Mesendoderm (in vitro differentiated cells): ENCODE data around the gene DISP2.

Experiments
- DNase-seq: peaks from one replicate; pipeline ENCODE4 v3.0.0; 2013
- H2AK5ac ChIP-seq: 2 replicates; pipeline ENCODE4 v1.6.1; 2013; ENCODE audit warnings: low read length, inconsistent platforms
- H2BK120ac ChIP-seq: 2 replicates; pipeline ENCODE4 v1.6.1; 2013; ENCODE audit warnings: low read depth, mild to moderate bottlenecking, low read length, moderate library complexity, mixed read lengths
- H2BK15ac ChIP-seq: replicated peaks from 2 replicates; pipeline ENCODE4 v1.6.1; 2013; ENCODE audit warnings: low read depth, mild to moderate bottlenecking, moderate library complexity
- H2BK5ac ChIP-seq: 2 replicates; pipeline ENCODE4 v1.6.1; 2013; ENCODE audit warnings: low read length, inconsistent platforms
- H3K18ac ChIP-seq: 2 replicates; pipeline ENCODE4 v1.6.1; 2013; ENCODE audit warnings: mild to moderate bottlenecking, low read length, mixed read lengths
- H3K23ac ChIP-seq: one replicate; pipeline ENCODE4 v1.6.1; 2013; ENCODE audit warnings: low read length
- H3K27ac ChIP-seq: 2 replicates; pipeline ENCODE4 v1.5.1; 2013; ENCODE audit warnings: low read depth, mild to moderate bottlenecking, inconsistent platforms, low read length, moderate library complexity
- H3K27me3 ChIP-seq: 2 replicates; pipeline ENCODE4 v1.6.1; 2013; ENCODE audit warnings: low read length, control low read depth, mild to moderate bottlenecking, inconsistent platforms; ENCODE audit not compliant: insufficient read depth, poor library complexity
- H3K36me3 ChIP-seq: 2 replicates; pipeline ENCODE4 v1.6.1; 2013; ENCODE audit warnings: low read length, inconsistent platforms; ENCODE audit not compliant: control insufficient read depth, insufficient read depth
- H3K4ac ChIP-seq: one replicate; pipeline ENCODE4 v1.6.1; 2013; ENCODE audit warnings: low read depth, mild to moderate bottlenecking, low read length, moderate library complexity
- H3K4me1 ChIP-seq: 2 replicates; pipeline ENCODE4 v1.6.1; 2013; ENCODE audit warnings: low read depth, low read length, inconsistent platforms; ENCODE audit not compliant: control insufficient read depth
- H3K4me2 ChIP-seq: 2 replicates; pipeline ENCODE4 v1.6.1; 2013; ENCODE audit warnings: low read length
- H3K4me3 ChIP-seq: 2 replicates; pipeline ENCODE4 v1.5.1; 2013; ENCODE audit warnings: mild to moderate bottlenecking, low read length
- H3K56ac ChIP-seq: one replicate; pipeline ENCODE4 v1.6.1; 2013; ENCODE audit warnings: low read length
- H3K79me1 ChIP-seq: 2 replicates; pipeline ENCODE4 v1.6.1; 2013; ENCODE audit warnings: low read length, inconsistent platforms
- H3K79me2 ChIP-seq: 2 replicates; pipeline ENCODE4 v1.6.1; 2013; ENCODE audit warnings: mild to moderate bottlenecking, low read length; ENCODE audit not compliant: control insufficient read depth, insufficient read depth
- H3K9ac ChIP-seq: 2 replicates; pipeline ENCODE4 v1.6.1; 2013; ENCODE audit warnings: low read length, inconsistent platforms
- H4K5ac ChIP-seq: one replicate; pipeline ENCODE4 v1.6.1; 2013; ENCODE audit warnings: low read length
- H4K8ac ChIP-seq: one replicate; pipeline ENCODE4 v1.6.1; 2013; ENCODE audit warnings: low read depth, mild to moderate bottlenecking, control low read depth, low read length, moderate library complexity
- WGBS: extraction: QIAGEN DNeasy Blood & Tissue Kit; methylation state at CpG from one replicate; pipeline ENCODE4 v1.1.7; 2013; ENCODE audit warnings: low lambda C conversion rate, missing lambda C conversion rate; ENCODE audit not compliant: insufficient coverage; ENCODE audit errors: extremely low coverage; 5-methylcytosine and 5-hydroxymethylcytosine counted together

Gene DISP2

DNA sequence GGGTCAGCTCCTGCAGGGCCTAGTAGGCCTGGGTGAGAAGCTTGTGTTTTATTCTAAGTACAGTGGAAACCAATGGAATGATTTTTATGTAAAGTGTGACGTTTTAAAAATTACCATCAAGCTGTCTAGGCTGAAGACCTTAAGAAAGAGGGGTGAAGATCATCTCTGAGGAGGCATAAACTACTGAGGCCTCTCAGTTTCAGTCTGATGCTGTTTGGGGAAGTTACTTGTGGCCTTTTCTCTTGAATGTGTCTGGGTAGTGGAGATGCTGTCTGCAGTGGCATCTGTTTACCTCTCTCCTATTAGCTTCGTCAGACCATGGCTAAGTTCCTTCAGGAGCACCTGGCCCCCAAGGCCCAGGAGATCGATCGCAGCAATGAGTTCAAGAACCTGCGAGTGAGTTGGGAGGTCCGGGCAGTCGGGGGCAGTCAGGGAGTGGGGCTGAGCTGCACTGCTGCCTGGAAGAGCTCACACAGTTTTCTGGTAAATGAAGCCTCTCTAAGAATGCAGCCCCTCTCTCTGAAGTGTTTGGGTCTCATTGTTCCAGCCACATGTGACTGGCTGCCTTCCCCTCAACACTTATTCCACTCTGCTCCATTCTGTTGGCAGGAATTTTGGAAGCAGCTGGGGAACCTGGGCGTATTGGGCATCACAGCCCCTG is 49.4 kb downstream of the DISP2 start:
- H3K4me1 ChIP-seq: no peaks in the 10 kb centered on the region
- H3K79me1 ChIP-seq: peaks cover 15% of the 10 kb centered on the region
- H3K56ac ChIP-seq: peak overlapping the region; percentile 10
- DNase-seq: no peak
- H3K27me3 ChIP-seq: no peaks in the 10 kb centered on the region
- H3K18ac ChIP-seq: no peak overlapping the region
- no peak overlapping the region for H2AK5ac ChIP-seq
- H2BK120ac ChIP-seq: no peak overlapping the region
- no CpG with 5 or more reads among the region's 8 CpGs for WGBS
- no peak overlapping the region for H4K8ac ChIP-seq
- H3K9ac ChIP-seq: peak overlapping the region; percentile 2
- no peak overlapping the region for H4K5ac ChIP-seq
- H3K36me3 ChIP-seq: peaks cover 14% of the 10 kb centered on the region
- H3K4ac ChIP-seq: no peak overlapping the region
- no peak overlapping the region for H3K27ac ChIP-seq
- no peak overlapping the region for H2BK15ac ChIP-seq
- H3K79me2 ChIP-seq: peaks cover 14% of the 10 kb centered on the region
- H3K4me3 ChIP-seq: no peak overlapping the region
- H2BK5ac ChIP-seq: no peak overlapping the region
- H3K23ac ChIP-seq: no peak overlapping the region
- H3K4me2 ChIP-seq: peak overlapping the region; percentile 5

DNA sequence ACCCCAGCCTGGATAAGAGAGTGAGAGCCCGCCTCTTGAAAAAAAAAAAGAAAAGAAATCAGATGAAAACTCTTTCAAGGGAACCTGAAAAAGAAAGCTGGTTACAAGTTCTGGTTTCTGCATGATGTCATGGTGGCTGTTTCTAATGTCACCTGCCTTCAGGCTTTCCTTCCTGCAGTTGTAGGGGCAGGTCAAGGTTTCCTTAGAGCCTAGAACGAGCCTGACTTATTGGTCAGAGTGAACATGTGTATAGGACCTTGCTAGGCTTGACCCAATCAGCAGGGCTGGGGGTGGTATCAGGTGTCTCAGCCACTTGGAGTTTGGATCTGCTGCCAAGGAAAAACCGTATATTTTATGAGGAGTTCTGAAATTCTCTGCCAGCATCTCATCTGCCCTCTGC is 51.3 kb downstream of the DISP2 start:
- H2BK15ac ChIP-seq: no peak overlapping the region
- peaks cover 15% of the 10 kb centered on the region for H3K36me3 ChIP-seq

DNA sequence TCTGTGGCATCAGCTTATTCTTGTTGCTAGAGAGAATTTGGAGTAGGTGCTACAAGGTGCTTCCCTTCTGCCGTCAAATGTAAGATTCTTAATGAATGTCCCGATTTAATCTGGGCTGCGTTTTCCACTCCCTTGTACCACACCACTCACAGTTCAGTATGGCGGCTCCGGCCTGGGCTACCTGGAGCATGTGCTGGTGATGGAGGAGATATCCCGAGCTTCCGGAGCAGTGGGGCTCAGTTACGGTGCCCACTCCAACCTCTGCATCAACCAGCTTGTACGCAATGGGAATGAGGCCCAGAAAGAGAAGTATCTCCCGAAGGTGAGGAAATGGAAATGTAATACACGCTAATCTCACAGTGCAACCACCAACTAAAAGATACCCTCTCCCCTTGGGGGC is 52.5 kb downstream of the DISP2 start:
- H2BK120ac ChIP-seq: no peak overlapping the region
- H3K56ac ChIP-seq: no peak overlapping the region
- DNase-seq: no peak
- H3K79me2 ChIP-seq: peaks cover 14% of the 10 kb centered on the region
- H3K4me3 ChIP-seq: no peak overlapping the region
- H3K4me2 ChIP-seq: no peak overlapping the region
- H3K4ac ChIP-seq: no peak overlapping the region
- no peak overlapping the region for H4K8ac ChIP-seq
- H3K36me3 ChIP-seq: peaks cover 18% of the 10 kb centered on the region
- H3K27ac ChIP-seq: no peak overlapping the region
- H3K18ac ChIP-seq: no peak overlapping the region
- H4K5ac ChIP-seq: no peak overlapping the region
- H3K27me3 ChIP-seq: no peaks in the 10 kb centered on the region
- H2AK5ac ChIP-seq: no peak overlapping the region
- peaks cover 15% of the 10 kb centered on the region for H3K79me1 ChIP-seq
- no peaks in the 10 kb centered on the region for H3K4me1 ChIP-seq
- no peak overlapping the region for H3K9ac ChIP-seq
- no peak overlapping the region for H2BK5ac ChIP-seq
- H3K23ac ChIP-seq: no peak overlapping the region
- WGBS: no CpG with 5 or more reads among the region's 11 CpGs
- no peak overlapping the region for H2BK15ac ChIP-seq

More for the DNA sequence above, 51.3 kb downstream of the DISP2 start:
- Histone ChIP-seq H3K23ac (no peak overlapping the region), H3K27ac (no peak overlapping the region), H4K5ac (no peak overlapping the region), H4K8ac (no peak overlapping the region), H2BK120ac (no peak overlapping the region), H3K27me3 (no peaks in the 10 kb centered on the region), H3K4ac (no peak overlapping the region), H3K4me2 (no peak overlapping the region), H3K9ac (no peak overlapping the region), H2BK5ac (no peak overlapping the region), H3K56ac (no peak overlapping the region), H3K79me1 (peaks cover 15% of the 10 kb centered on the region), H3K79me2 (peaks cover 14% of the 10 kb centered on the region), H3K4me1 (no peaks in the 10 kb centered on the region), H3K4me3 (no peak overlapping the region), H2AK5ac (no peak overlapping the region), H3K18ac (no peak overlapping the region)
- WGBS: no CpG with 5 or more reads among the region's 3 CpGs
- DNase-seq: no peak

- H3K23ac ChIP-seq: no peak overlapping the region
- no peak overlapping the region for H3K18ac ChIP-seq
- H2BK15ac ChIP-seq: no peak overlapping the region
- no peak overlapping the region for H2BK5ac ChIP-seq
- H3K27ac ChIP-seq: no peak overlapping the region
- no peak overlapping the region for H3K4me3 ChIP-seq
- peaks cover 11% of the 10 kb centered on the region for H3K79me1 ChIP-seq
- H4K8ac ChIP-seq: no peak overlapping the region
- no peak overlapping the region for H2BK120ac ChIP-seq
- no peak overlapping the region for H2AK5ac ChIP-seq
- H3K4me2 ChIP-seq: no peak overlapping the region
- H3K36me3 ChIP-seq: peaks cover 22% of the 10 kb centered on the region
- H3K79me2 ChIP-seq: peaks cover 4% of the 10 kb centered on the region
- no peak for DNase-seq
- WGBS: no CpG with 5 or more reads among the region's 7 CpGs
- H3K4me1 ChIP-seq: no peaks in the 10 kb centered on the region
- no peak overlapping the region for H3K4ac ChIP-seq
- no peak overlapping the region for H3K56ac ChIP-seq
- H3K9ac ChIP-seq: no peak overlapping the region
- H3K27me3 ChIP-seq: no peaks in the 10 kb centered on the region
- no peak overlapping the region for H4K5ac ChIP-seq
Measured at GRCh38 chr15:40412095-40412759, 54.2 kb downstream of the DISP2 start.

- no peaks in the 10 kb centered on the region for H3K4me1 ChIP-seq
- no peak overlapping the region for H3K23ac ChIP-seq
- no peak overlapping the region for H3K9ac ChIP-seq
- H4K8ac ChIP-seq: no peak overlapping the region
- no peaks in the 10 kb centered on the region for H3K79me2 ChIP-seq
- no peak overlapping the region for H3K4ac ChIP-seq
- H3K4me2 ChIP-seq: no peak overlapping the region
- peaks cover 4% of the 10 kb centered on the region for H3K79me1 ChIP-seq
- no peak overlapping the region for H2AK5ac ChIP-seq
- H4K5ac ChIP-seq: no peak overlapping the region
- H3K36me3 ChIP-seq: peaks cover 22% of the 10 kb centered on the region
- H2BK5ac ChIP-seq: no peak overlapping the region
- no peak overlapping the region for H2BK120ac ChIP-seq
- no peak overlapping the region for H2BK15ac ChIP-seq
- no peaks in the 10 kb centered on the region for H3K27me3 ChIP-seq
- H3K27ac ChIP-seq: no peak overlapping the region
- DNase-seq: no peak
- no peak overlapping the region for H3K56ac ChIP-seq
- WGBS: no CpG with 5 or more reads among the region's 9 CpGs
- H3K18ac ChIP-seq: no peak overlapping the region
- H3K4me3 ChIP-seq: no peak overlapping the region
Measured at GRCh38 chr15:40413036-40413435, 55.0 kb downstream of the DISP2 start.
